Liver (tissue), 9 donors: ENCODE data around the gene MED8. TPM values are rescaled to one million over a fixed set of nuclear protein-coding genes. Genes with fewer than 3 reads are reported as not detected.

ENCODE experiments used
- DNase-seq: peaks from one replicate; pipeline ENCODE4 v3.0.0-alpha.2; 2017; ENCODE audit warnings: low spot score
- H3K27ac ChIP-seq, 2 donors: one replicate each; pipeline ENCODE4 v1.7.0; 2013; ENCODE audit warnings: inconsistent platforms in 2 of 2, low read length in 2 of 2, control low read depth in 1 of 2, low read depth in 1 of 2, mild to moderate bottlenecking in 1 of 2
- H3K27me3 ChIP-seq, 4 donors: one replicate each; pipeline versions ENCODE4 v1.6.1 to v1.7.0; 2013; ENCODE audit warnings: low read length in 3 of 4, inconsistent platforms in 1 of 4, mild to moderate bottlenecking in 1 of 4, moderate library complexity in 1 of 4; ENCODE audit not compliant: control insufficient read depth in 4 of 4, insufficient read depth in 4 of 4
- H3K36me3 ChIP-seq, 4 donors: one replicate each; pipeline versions ENCODE4 v1.6.1 to v1.7.0; 2013; ENCODE audit warnings: low read length in 3 of 4, mild to moderate bottlenecking in 3 of 4, low read depth in 1 of 4, moderate library complexity in 1 of 4; ENCODE audit not compliant: control insufficient read depth in 4 of 4, insufficient read depth in 3 of 4
- H3K4me1 ChIP-seq, 4 donors: one replicate each; pipeline versions ENCODE4 v1.6.1 to v1.7.0; 2013; ENCODE audit warnings: low read length in 3 of 4, mild to moderate bottlenecking in 3 of 4, moderate library complexity in 1 of 4; ENCODE audit not compliant: control insufficient read depth in 4 of 4, insufficient read depth in 4 of 4
- H3K4me3 ChIP-seq, 3 donors: one replicate each; pipeline versions ENCODE4 v1.6.1 to v1.7.0; 2013; ENCODE audit warnings: low read length in 3 of 3, control low read depth in 1 of 3, low read depth in 1 of 3, mild to moderate bottlenecking in 1 of 3
- H3K9ac ChIP-seq, 2 donors: one replicate each; pipeline ENCODE4 v1.7.0; 2013; ENCODE audit warnings: low read length in 2 of 2, mild to moderate bottlenecking in 2 of 2, moderate library complexity in 2 of 2, control low read depth in 1 of 2, low read depth in 1 of 2
- H3K9me3 ChIP-seq, 4 donors: one replicate each; pipeline versions ENCODE4 v1.6.1 to v1.7.0; 2013; ENCODE audit warnings: low read length in 3 of 4; ENCODE audit not compliant: control insufficient read depth in 4 of 4
- EGR1 ChIP-seq, 2 donors: IDR thresholded peaks; 2 replicates each; pipeline ENCODE4 v1.6.1; 2016 to 2018; ENCODE audit warnings: antibody characterized with exemption in 2 of 2, low read depth in 2 of 2
- FOXA1 ChIP-seq: IDR thresholded peaks from 2 replicates; pipeline ENCODE4 v1.6.1; 2016; ENCODE audit warnings: antibody characterized with exemption
- HNF4A ChIP-seq, 2 donors: conservative IDR thresholded peaks; 2 replicates each; pipeline ENCODE4 v1.6.1; 2016; ENCODE audit warnings: antibody characterized with exemption in 2 of 2, mild to moderate bottlenecking in 2 of 2
- HNF4G ChIP-seq: IDR thresholded peaks from 2 replicates; pipeline ENCODE4 v1.6.1; 2016; ENCODE audit warnings: antibody characterized with exemption
- NR2F2 ChIP-seq: IDR thresholded peaks from 2 replicates; pipeline ENCODE4 v1.6.1; 2016; ENCODE audit warnings: antibody characterized with exemption
- RAD21 ChIP-seq, 2 donors: IDR thresholded peaks; 2 replicates each; pipeline ENCODE4 v1.6.1; 2016; ENCODE audit warnings: antibody characterized with exemption in 2 of 2, mild to moderate bottlenecking in 2 of 2
- RXRA ChIP-seq, 2 donors: IDR thresholded peaks; 2 replicates each; pipeline ENCODE4 v1.6.1; 2017 to 2018; ENCODE audit warnings: antibody characterized with exemption in 2 of 2, mild to moderate bottlenecking in 1 of 2
- SP1 ChIP-seq: IDR thresholded peaks from 2 replicates; pipeline ENCODE4 v1.6.1; 2018; ENCODE audit warnings: antibody characterized with exemption, mild to moderate bottlenecking
- TAF1 ChIP-seq: conservative IDR thresholded peaks from 2 replicates; pipeline ENCODE4 v1.6.1; 2016; ENCODE audit warnings: antibody characterized with exemption, mild to moderate bottlenecking
- YY1 ChIP-seq: IDR thresholded peaks from 2 replicates; pipeline ENCODE4 v1.6.1; 2016; ENCODE audit warnings: antibody characterized with exemption, mild to moderate bottlenecking
- WGBS: extraction: QIAGEN DNeasy Blood & Tissue Kit; methylation state at CpG from one replicate; pipeline ENCODE4 v1.1.7; 2013; 5-methylcytosine and 5-hydroxymethylcytosine counted together
- polyA plus RNA-seq, 2 donors: library from polyadenylated mRNA; stranded (reverse) in 1 of 2; unstranded in 1 of 2; fragments of 200-250 nt in 1 of 2; fragments of >200 nt in 1 of 2; fragmentation: Nextera tagmentation in 1 of 2; extraction: Ambion mirVana in 1 of 2; gene quantifications; one replicate each; pipeline versions ENCODE4 v1.2.1 to v1.2.3, GENCODE V29; 2013 to 2015
- total RNA-seq, 2 donors: library from RNA; depleted of rRNA; stranded (reverse); fragments of >200 nt; gene quantifications; one replicate each; pipeline ENCODE4 v1.2.3, GENCODE V29; 2014
- TF ChIP-seq, protein P1 (sequence below): IDR thresholded peaks from 2 replicates; pipeline ENCODE4 v1.6.1; 2016; ENCODE audit warnings: antibody characterized with exemption
- TF ChIP-seq, protein P2 (sequence below): fragments of 150-350 bp; IDR thresholded peaks from 2 replicates; pipeline ENCODE4 v1.5.1; 2017; ENCODE audit warnings: improper control_type of control experiment, low read depth, low read length; ENCODE audit not compliant: missing input control
- TF ChIP-seq, protein P3 (sequence below): IDR thresholded peaks from 2 replicates; pipeline ENCODE4 v1.6.1; 2016; ENCODE audit warnings: antibody characterized with exemption
- TF ChIP-seq, protein P4 (sequence below): IDR thresholded peaks from 2 replicates; pipeline ENCODE4 v1.6.1; 2016; ENCODE audit warnings: antibody characterized with exemption, mild to moderate bottlenecking
- donor health status: healthy.
- donor health status: healthy.
- donor health status: healthy.
- donor health status: healthy.
- donor health status: healthy.

MED8 gene
- total and polyA plus RNA-seq, 4 donors, result 26.2 to 37.6 (median 29.1) TPM

DNA sequence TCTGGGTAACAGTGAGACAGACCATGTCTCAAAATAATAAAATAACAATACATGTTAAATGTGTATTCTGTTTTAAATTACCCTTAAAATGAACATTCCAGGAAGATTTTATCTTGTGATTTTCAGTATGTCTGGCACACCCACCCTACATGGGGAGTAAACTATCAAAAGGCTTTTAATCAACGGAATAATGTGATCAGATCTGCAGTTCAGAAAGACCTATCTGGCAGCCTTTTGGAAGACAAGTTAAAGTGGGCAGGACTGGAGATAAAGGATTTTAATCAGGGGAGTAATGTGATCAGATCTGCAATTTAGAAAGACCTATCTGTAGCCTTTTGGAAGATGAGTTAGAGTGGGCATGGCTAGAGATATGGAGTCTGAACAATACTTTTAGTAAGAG, 10.1 kb downstream of the MED8 start:
- 98% methylated on average over 1 of the region's 1 CpG for WGBS
- H3K9me3 ChIP-seq, result no peaks in the 10 kb centered on the region
- no peaks in the 10 kb centered on the region for H3K27me3 ChIP-seq
- no peak overlapping the region for H3K4me3 ChIP-seq
- H3K36me3 ChIP-seq, result peaks cover 0 to 26% (median 18%) of the 10 kb centered on the region in 4 donors
- H3K9ac ChIP-seq, result no peak overlapping the region
- no peak for DNase-seq
- TF ChIP-seq TAF1, result no peak
- no peak for TF ChIP-seq EGR1 (IDR thresholded peaks at IDR 0.05; ENCODE audit: low read depth in 2 of 2)
- no peak for TF ChIP-seq YY1
- TF ChIP-seq RAD21 (IDR thresholded peaks at IDR 0.05), result no peak
- no peak for TF ChIP-seq NR2F2
- TF ChIP-seq, protein P1, sequence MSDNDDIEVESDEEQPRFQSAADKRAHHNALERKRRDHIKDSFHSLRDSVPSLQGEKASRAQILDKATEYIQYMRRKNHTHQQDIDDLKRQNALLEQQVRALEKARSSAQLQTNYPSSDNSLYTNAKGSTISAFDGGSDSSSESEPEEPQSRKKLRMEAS, result no peak
- no peak for TF ChIP-seq HNF4A (conservative IDR thresholded peaks at IDR 0.05)
- H3K4me1 ChIP-seq, result peaks cover 0 to 17% (median 10%) of the 10 kb centered on the region in 4 donors
- H3K27ac ChIP-seq, result no peak overlapping the region

DNA sequence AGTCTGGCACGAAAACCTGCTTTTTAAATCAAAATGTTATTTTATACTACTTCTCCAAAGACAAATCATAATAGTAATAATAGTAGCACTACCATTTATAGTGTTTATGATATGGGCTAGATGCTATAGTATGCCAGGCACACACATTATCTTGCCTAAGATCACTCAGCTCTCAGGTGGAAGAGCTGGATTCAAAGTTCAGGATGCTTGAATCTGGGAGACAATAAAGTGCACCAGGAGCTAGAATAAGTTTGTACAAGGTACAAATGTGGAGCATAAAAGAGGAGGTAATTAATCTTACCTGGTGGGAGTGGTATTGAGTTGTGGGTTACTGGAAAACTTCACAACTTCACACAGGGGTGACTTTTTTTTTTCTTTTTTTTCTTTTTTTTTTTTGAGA, 11.8 kb downstream of the MED8 start:
- TF ChIP-seq TAF1, result no peak
- no peak for TF ChIP-seq HNF4G
- TF ChIP-seq RXRA (IDR thresholded peaks at IDR 0.05), result no peak
- TF ChIP-seq, protein P1, result no peak
- TF ChIP-seq YY1, result no peak
- no peak for TF ChIP-seq FOXA1
- TF ChIP-seq, protein P2, sequence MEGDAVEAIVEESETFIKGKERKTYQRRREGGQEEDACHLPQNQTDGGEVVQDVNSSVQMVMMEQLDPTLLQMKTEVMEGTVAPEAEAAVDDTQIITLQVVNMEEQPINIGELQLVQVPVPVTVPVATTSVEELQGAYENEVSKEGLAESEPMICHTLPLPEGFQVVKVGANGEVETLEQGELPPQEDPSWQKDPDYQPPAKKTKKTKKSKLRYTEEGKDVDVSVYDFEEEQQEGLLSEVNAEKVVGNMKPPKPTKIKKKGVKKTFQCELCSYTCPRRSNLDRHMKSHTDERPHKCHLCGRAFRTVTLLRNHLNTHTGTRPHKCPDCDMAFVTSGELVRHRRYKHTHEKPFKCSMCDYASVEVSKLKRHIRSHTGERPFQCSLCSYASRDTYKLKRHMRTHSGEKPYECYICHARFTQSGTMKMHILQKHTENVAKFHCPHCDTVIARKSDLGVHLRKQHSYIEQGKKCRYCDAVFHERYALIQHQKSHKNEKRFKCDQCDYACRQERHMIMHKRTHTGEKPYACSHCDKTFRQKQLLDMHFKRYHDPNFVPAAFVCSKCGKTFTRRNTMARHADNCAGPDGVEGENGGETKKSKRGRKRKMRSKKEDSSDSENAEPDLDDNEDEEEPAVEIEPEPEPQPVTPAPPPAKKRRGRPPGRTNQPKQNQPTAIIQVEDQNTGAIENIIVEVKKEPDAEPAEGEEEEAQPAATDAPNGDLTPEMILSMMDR, result no peak
- TF ChIP-seq, protein P3, sequence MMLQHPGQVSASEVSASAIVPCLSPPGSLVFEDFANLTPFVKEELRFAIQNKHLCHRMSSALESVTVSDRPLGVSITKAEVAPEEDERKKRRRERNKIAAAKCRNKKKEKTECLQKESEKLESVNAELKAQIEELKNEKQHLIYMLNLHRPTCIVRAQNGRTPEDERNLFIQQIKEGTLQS, result no peak
- TF ChIP-seq HNF4A (conservative IDR thresholded peaks at IDR 0.05), result no peak
- no peak for TF ChIP-seq SP1
- TF ChIP-seq, protein P4, sequence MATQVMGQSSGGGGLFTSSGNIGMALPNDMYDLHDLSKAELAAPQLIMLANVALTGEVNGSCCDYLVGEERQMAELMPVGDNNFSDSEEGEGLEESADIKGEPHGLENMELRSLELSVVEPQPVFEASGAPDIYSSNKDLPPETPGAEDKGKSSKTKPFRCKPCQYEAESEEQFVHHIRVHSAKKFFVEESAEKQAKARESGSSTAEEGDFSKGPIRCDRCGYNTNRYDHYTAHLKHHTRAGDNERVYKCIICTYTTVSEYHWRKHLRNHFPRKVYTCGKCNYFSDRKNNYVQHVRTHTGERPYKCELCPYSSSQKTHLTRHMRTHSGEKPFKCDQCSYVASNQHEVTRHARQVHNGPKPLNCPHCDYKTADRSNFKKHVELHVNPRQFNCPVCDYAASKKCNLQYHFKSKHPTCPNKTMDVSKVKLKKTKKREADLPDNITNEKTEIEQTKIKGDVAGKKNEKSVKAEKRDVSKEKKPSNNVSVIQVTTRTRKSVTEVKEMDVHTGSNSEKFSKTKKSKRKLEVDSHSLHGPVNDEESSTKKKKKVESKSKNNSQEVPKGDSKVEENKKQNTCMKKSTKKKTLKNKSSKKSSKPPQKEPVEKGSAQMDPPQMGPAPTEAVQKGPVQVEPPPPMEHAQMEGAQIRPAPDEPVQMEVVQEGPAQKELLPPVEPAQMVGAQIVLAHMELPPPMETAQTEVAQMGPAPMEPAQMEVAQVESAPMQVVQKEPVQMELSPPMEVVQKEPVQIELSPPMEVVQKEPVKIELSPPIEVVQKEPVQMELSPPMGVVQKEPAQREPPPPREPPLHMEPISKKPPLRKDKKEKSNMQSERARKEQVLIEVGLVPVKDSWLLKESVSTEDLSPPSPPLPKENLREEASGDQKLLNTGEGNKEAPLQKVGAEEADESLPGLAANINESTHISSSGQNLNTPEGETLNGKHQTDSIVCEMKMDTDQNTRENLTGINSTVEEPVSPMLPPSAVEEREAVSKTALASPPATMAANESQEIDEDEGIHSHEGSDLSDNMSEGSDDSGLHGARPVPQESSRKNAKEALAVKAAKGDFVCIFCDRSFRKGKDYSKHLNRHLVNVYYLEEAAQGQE, result no peak
- no peak for DNase-seq
- H3K36me3 ChIP-seq, result peaks cover 0 to 10% (median 7%) of the 10 kb centered on the region in 4 donors
- H3K27me3 ChIP-seq, result no peaks in the 10 kb centered on the region
- peaks cover 0 to 23% (median 18%) of the 10 kb centered on the region in 4 donors for H3K4me1 ChIP-seq
- H3K9me3 ChIP-seq, result no peaks in the 10 kb centered on the region
- WGBS, result 94% methylated on average over 1 of the region's 1 CpG
- no peak overlapping the region for H3K27ac ChIP-seq
- no peak overlapping the region for H3K4me3 ChIP-seq
- no peak overlapping the region for H3K9ac ChIP-seq
